Pancreas (tissue), 10 donors: ENCODE measurements around the gene HSBP1L1. TPM values are rescaled to one million over a fixed set of nuclear protein-coding genes. Genes with fewer than 3 reads are reported as not detected.

ENCODE experiments used
- ATAC-seq, 4 donors: fragments of 200-7000 bp; cut with Tn5 transposase; one replicate each; pipeline versions ENCODE4 v1.8.0 to v1.9.1; 2020; ENCODE audit warnings: mild to moderate bottlenecking in 4 of 4, moderate library complexity in 4 of 4
- DNase-seq, 6 donors: peaks; one replicate each; pipeline ENCODE4 v3.0.0-alpha.2; 2020
- FAIRE-seq: peaks from 2 replicates; lab custom pipeline; 2012; peaks lifted over from hg19 to GRCh38; lab: Jason Lieb, UNC
- H3K27ac ChIP-seq, 4 donors: fragments of 200-600 bp; sonication (generic); 1 replicate in 3 of 4; 2 replicates in 1 of 4; pipeline versions ENCODE4 v1.5.0 to v1.8.0; 2020
- H3K27me3 ChIP-seq, 4 donors: fragments of 200-600 bp; one replicate each; pipeline ENCODE4 v1.8.0; 2021
- H3K36me3 ChIP-seq, 3 donors: fragments of 200-600 bp; sonication (generic) in 1 of 3; one replicate each; pipeline versions ENCODE4 v1.5.0 to v1.8.0; 2020 to 2021
- H3K4me1 ChIP-seq, 3 donors: fragments of 200-600 bp; one replicate each; pipeline ENCODE4 v1.8.0; 2021
- H3K4me3 ChIP-seq, 4 donors: fragments of 200-600 bp; sonication (generic) in 2 of 4; one replicate each; pipeline versions ENCODE4 v1.5.0 to v1.8.0; 2020 to 2021
- H3K9me3 ChIP-seq, 4 donors: fragments of 200-600 bp; one replicate each; pipeline ENCODE4 v1.8.0; 2021
- CTCF ChIP-seq, 4 donors: fragments of 200-600 bp; sonication (generic) in 3 of 4; IDR thresholded peaks; one replicate each; pipeline versions ENCODE4 v1.5.0 to v1.8.0; 2021; ENCODE audit warnings: antibody characterized with exemption in 4 of 4
- WGBS, 2 donors: extraction: QIAGEN DNeasy Blood & Tissue Kit; methylation state at CpG; one replicate each; pipeline ENCODE4 v1.1.7; 2013; 5-methylcytosine and 5-hydroxymethylcytosine counted together
- intact Hi-C, 3 donors: fragments of 100-400 bp; cut with DNase I; formaldehyde crosslinking; loops; one replicate each; pipeline versions ENCODE4 v1.11.1 to v1.14.2; 2022
- polyA plus RNA-seq, 2 donors: library from polyadenylated mRNA; stranded (reverse); fragments of 200-250 nt; gene quantifications; one replicate each; pipeline ENCODE4 v1.2.3, GENCODE V29; 2013
- total RNA-seq, 6 donors: library from RNA; stranded (reverse); fragmentation: NEBNext Ultra II Directional in 4 of 6; extraction: Animal tissue kit (Norgen Biotek cat#: 25700) in 4 of 6; gene quantifications; one replicate each; pipeline versions ENCODE4 v1.2.1 to v1.2.4, GENCODE V29; 2021 to 2023
- donor health status: healthy with polysubstance abuse.
- donor health status: DM: no; HTN: no; CAD: no; lungs with moderate emphysema.
- donor health status: DM: no; HTN: no; CAD: no.
- donor health status: control.
- donor health status: control.
- donor health status: Bipolar disorder and iron deficiency.
- donor health status: DM: yes; HTN: yes; CAD: no.
- donor health status: DM: no; HTN: no; CAD: no.
- donor health status: DM: no; HTN: no; CAD: no.
- donor health status: DM: yes; HTN: yes; CAD: no.

The HSBP1L1 gene
- total RNA-seq = 10 to 100 TPM in 5 of 6 donors, 1 to 10 TPM in 1; 9.2 to 14.6 (median 12.7) TPM
- polyA plus RNA-seq = 10 to 100 TPM; 42.9 to 43.6 TPM

GRCh38 chr18:79964330-79965118 is at the start of gene HSBP1L1:
Gene HSBP1L1 (plus strand): TSS chr18:79964643. CDS start chr18:79964736, 93 bp downstream.
- peaks cover 0 to 10% (median 0%) of the 10 kb centered on the region in 3 donors for H3K36me3 ChIP-seq
- intact Hi-C loops = no loop called here
- FAIRE-seq (no peak), ATAC-seq (peak; percentile 92 to 95 (median 94)), DNase-seq (peak; percentile 71 to 95 (median 86))
- no peaks in the 10 kb centered on the region for H3K9me3 ChIP-seq
- peak within 1 kb of the TSS; percentile 77 to 86 (median 82) for H3K27ac ChIP-seq
- WGBS, 2 donors = 0 to 1% methylated on average over 42 to 73 of the region's 73 CpGs
- H3K27me3 ChIP-seq = no peaks in the 10 kb centered on the region
- peak in 3 of 4 donors; percentile 11 to 33 (median 17) for TF ChIP-seq CTCF (IDR thresholded peaks at IDR 0.05)
- H3K4me3 ChIP-seq = peak within 1 kb of the TSS; percentile 51 to 69 (median 56)
- H3K4me1 ChIP-seq = peaks cover 0 to 4% (median 0%) of the 10 kb centered on the region in 3 donors

GRCh38 chr18:79915161-79916127 is 49.0 kb upstream of the HSBP1L1 start:
- H3K4me3 ChIP-seq = no peak overlapping the region
- DNase-seq = peak in 1 of 6 donors; percentile 10
- H3K9me3 ChIP-seq = no peaks in the 10 kb centered on the region
- no peak for ATAC-seq
- no peaks in the 10 kb centered on the region for H3K27me3 ChIP-seq
- peaks cover 0 to 3% (median 0%) of the 10 kb centered on the region in 3 donors for H3K36me3 ChIP-seq
- intact Hi-C loops = no loop called here
- no peak for FAIRE-seq
- H3K27ac ChIP-seq = no peak overlapping the region
- no peak for TF ChIP-seq CTCF (IDR thresholded peaks at IDR 0.05)
- 94 to 95% methylated on average over 48 to 50 of the region's 50 CpGs for WGBS, 2 donors
- H3K4me1 ChIP-seq = no peaks in the 10 kb centered on the region

DNA sequence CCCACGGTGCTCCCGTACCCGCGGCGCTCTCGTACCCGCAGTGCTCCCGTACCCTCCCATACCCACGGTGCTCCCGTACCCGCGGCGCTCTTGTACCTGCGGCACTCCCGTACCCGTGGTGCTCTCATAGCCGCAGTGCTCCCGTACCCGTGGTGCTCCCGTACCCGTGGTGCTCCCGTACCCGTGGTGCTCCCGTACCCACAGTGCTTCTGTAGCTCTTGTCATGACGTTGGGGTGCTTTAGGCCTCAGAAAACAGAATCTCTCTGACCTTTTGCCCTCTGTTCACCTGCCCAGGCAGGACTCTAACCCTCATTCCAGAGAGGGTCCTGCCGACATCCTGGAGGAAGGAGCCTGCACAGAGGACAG is 48.3 kb upstream of the HSBP1L1 start:
- no peak for FAIRE-seq

GRCh38 chr18:79916546-79917168 is 47.8 kb upstream of the HSBP1L1 start:
- no peak for TF ChIP-seq CTCF (IDR thresholded peaks at IDR 0.05)
- no peak for ATAC-seq
- intact Hi-C loops = no loop called here
- Histone ChIP-seq H3K4me3 (no peak overlapping the region), H3K27ac (no peak overlapping the region), H3K4me1 (no peaks in the 10 kb centered on the region), H3K36me3 (peaks cover 0 to 3% (median 0%) of the 10 kb centered on the region in 3 donors), H3K27me3 (no peaks in the 10 kb centered on the region), H3K9me3 (no peaks in the 10 kb centered on the region)
- no peak for FAIRE-seq
- peak in 2 of 6 donors; percentile 4 to 5 for DNase-seq
- 96 to 98% methylated on average over 24 of the region's 24 CpGs for WGBS, 2 donors

More for the DNA sequence above, 48.3 kb upstream of the HSBP1L1 start:
- ATAC-seq (no peak), DNase-seq (no peak)
- no peaks in the 10 kb centered on the region for H3K4me1 ChIP-seq
- H3K27ac ChIP-seq = no peak overlapping the region
- no peak for TF ChIP-seq CTCF (IDR thresholded peaks at IDR 0.05)
- no peak overlapping the region for H3K4me3 ChIP-seq
- no peaks in the 10 kb centered on the region for H3K27me3 ChIP-seq
- WGBS, 2 donors = 87 to 89% methylated on average over 26 of the region's 26 CpGs
- peaks cover 0 to 3% (median 0%) of the 10 kb centered on the region in 3 donors for H3K36me3 ChIP-seq
- H3K9me3 ChIP-seq = no peaks in the 10 kb centered on the region
- intact Hi-C loops = no loop called here
